ENCODE results near the gene ADAMTS17. TPM values are rescaled to one million over a fixed set of nuclear protein-coding genes. Genes with fewer than 3 reads are reported as not detected.

ADAMTS17 gene
- total and polyA plus RNA-seq, 11 donors, result 0.30 to 2.4 (median 1.2) TPM

DNA sequence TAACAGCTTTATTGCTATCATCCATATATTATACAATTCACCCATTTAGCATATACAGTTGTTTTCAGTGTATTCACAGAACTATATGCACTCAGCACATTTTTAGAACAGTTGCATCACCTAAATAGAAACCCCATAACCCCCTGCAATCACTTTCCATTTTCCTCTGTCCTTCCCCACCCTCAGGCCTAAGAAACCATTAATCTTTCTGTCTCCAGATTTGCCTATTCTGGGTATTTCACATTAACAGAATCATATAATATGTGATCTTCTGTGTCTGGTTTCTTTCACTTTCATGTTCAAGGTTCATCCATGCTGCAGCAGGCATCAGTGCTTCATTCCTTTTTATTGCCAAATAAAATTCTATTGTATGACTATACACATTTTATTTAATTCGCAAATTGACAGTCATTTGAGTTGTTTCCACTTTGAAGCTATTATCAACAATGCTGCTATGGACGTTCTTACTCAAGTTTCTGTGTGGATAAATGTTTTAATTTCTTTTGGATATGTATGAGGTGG, 39.8 kb downstream of the ADAMTS17 start:
- TF ChIP-seq POLR2A (IDR thresholded peaks at IDR 0.05), result no peak
- TF ChIP-seq, protein P1, sequence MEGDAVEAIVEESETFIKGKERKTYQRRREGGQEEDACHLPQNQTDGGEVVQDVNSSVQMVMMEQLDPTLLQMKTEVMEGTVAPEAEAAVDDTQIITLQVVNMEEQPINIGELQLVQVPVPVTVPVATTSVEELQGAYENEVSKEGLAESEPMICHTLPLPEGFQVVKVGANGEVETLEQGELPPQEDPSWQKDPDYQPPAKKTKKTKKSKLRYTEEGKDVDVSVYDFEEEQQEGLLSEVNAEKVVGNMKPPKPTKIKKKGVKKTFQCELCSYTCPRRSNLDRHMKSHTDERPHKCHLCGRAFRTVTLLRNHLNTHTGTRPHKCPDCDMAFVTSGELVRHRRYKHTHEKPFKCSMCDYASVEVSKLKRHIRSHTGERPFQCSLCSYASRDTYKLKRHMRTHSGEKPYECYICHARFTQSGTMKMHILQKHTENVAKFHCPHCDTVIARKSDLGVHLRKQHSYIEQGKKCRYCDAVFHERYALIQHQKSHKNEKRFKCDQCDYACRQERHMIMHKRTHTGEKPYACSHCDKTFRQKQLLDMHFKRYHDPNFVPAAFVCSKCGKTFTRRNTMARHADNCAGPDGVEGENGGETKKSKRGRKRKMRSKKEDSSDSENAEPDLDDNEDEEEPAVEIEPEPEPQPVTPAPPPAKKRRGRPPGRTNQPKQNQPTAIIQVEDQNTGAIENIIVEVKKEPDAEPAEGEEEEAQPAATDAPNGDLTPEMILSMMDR (IDR thresholded peaks at IDR 0.05), result no peak
- WGBS, 4 donors, result 81 to 89% (median 82%) methylated on average over 2 of the region's 2 CpGs
- H3K36me3 ChIP-seq, result no peaks in the 10 kb centered on the region
- H3K27me3 ChIP-seq, result no peaks in the 10 kb centered on the region
- intact Hi-C loops (cut with DNase I), result no loop called here
- no peaks in the 10 kb centered on the region for H3K4me1 ChIP-seq
- no peak overlapping the region for H3K4me3 ChIP-seq
- peaks cover 0 to 18% (median 4%) of the 10 kb centered on the region in 12 donors for H3K9me3 ChIP-seq
- DNase-seq (no peak), ATAC-seq (no peak)
- no peak overlapping the region for H3K27ac ChIP-seq

DNA sequence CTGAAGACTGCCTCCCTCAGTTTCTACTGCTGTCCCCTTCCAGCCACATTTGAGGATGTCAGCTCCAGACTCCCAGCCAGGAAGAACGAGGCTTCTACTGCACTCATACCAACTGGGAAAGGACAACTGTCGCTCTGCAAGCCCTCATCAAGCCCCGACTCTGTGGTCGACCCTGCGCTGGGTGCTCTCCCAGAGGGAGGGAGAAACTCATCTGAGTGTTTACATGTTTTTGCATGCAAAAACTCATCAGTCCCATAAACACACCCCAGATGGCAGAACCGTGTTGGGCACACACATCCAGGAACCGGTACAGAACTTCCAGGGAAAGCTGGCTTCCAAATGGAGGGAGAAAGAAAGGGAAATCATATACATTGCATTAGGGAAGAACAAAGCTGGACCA, 43.5 kb downstream of the ADAMTS17 start:
- TF ChIP-seq POLR2A (IDR thresholded peaks at IDR 0.05), result no peak
- TF ChIP-seq, protein P1 (IDR thresholded peaks at IDR 0.05), result no peak
- Histone ChIP-seq H3K36me3 (no peaks in the 10 kb centered on the region), H3K27ac (no peak overlapping the region), H3K4me1 (no peaks in the 10 kb centered on the region), H3K4me3 (no peak overlapping the region), H3K9me3 (peaks cover 0 to 18% (median 4%) of the 10 kb centered on the region in 12 donors), H3K27me3 (no peaks in the 10 kb centered on the region)
- intact Hi-C loops (cut with DNase I), result no loop called here
- 85 to 87% (median 87%) methylated on average over 7 of the region's 7 CpGs for WGBS, 4 donors
- DNase-seq, result no peak
- no peak for ATAC-seq

DNA sequence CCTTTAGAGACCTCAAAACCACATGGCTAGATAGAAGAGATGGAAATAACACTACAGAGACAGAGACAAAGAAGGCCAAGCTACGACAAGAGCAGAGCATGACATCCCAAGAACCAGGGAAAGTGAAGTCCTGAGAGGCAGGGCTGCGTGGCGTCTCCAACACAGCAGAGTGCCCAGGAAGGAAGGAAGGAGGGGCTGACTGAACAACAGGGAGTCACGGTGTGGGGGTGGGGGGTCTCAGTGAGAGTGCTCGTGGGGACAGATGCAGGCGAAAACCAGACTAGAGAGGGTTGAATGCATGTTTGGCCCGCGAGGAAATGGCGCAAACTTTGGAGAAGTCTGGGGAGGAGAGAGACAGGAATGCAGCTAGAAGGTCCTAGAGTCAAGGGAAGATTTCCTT, 44.0 kb downstream of the ADAMTS17 start:
- H3K27ac ChIP-seq, result no peak overlapping the region
- H3K27me3 ChIP-seq, result no peaks in the 10 kb centered on the region
- no peaks in the 10 kb centered on the region for H3K4me1 ChIP-seq
- H3K9me3 ChIP-seq, result peaks cover 0 to 18% (median 4%) of the 10 kb centered on the region in 12 donors
- TF ChIP-seq, protein P1 (IDR thresholded peaks at IDR 0.05), result no peak
- no peak for TF ChIP-seq POLR2A (IDR thresholded peaks at IDR 0.05)
- no peaks in the 10 kb centered on the region for H3K36me3 ChIP-seq
- H3K4me3 ChIP-seq, result no peak overlapping the region
- ATAC-seq, result no peak
- WGBS, 4 donors, result 63 to 71% (median 66%) methylated on average over 9 of the region's 9 CpGs
- DNase-seq, result no peak
- intact Hi-C loops (cut with DNase I), result no loop called here

DNA sequence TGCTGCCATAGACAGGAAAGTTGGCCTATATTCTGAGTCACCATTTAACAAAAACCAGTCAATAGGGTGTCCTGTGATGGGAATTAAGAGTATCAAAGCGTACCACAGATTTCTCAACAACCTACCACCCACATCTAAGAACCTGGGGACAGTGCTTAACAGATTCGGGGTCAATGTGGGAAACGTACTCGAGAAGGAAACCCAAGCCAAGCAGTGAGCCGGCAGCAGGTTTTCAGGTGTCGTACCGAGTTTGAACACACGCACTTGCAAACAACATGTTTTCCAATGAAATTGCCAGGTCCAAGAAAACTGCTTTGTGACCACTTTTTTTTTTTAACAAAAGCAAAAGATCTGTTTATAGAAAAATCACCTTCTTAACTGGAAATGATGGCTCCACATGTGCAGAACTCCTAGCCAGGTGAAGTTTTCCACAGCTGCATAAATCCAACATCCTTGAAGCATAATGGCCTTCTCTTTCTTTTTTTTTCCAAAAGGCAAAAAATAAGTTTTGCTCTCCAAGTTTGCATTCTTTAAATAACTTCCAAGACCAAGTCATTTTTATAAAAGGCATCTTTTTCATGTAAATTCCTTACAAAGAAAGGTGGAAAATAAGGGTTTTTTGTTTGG, 45.7 kb downstream of the ADAMTS17 start:
- Histone ChIP-seq H3K4me3 (no peak overlapping the region), H3K27me3 (no peaks in the 10 kb centered on the region), H3K4me1 (no peaks in the 10 kb centered on the region), H3K9me3 (peaks cover 0 to 18% (median 3%) of the 10 kb centered on the region in 12 donors), H3K27ac (no peak overlapping the region), H3K36me3 (no peaks in the 10 kb centered on the region)
- intact Hi-C loops (cut with DNase I), result no loop called here
- TF ChIP-seq, protein P1 (IDR thresholded peaks at IDR 0.05), result no peak
- TF ChIP-seq POLR2A (IDR thresholded peaks at IDR 0.05), result no peak
- no peak for ATAC-seq
- no peak for DNase-seq
- WGBS, 4 donors, result 92 to 95% (median 93%) methylated on average over 8 of the region's 8 CpGs

Measured in heart left ventricle (tissue), 16 donors.